ENCODE results near the gene DRD1. TPM values are rescaled to one million over a fixed set of nuclear protein-coding genes. Genes with fewer than 3 reads are reported as not detected.

DRD1 gene
- total RNA-seq, 1 donor from 2014 or later = not detected

GRCh38 chr5:175477440-175477839 lies 33.5 kb upstream of the DRD1 start:
- peaks cover 3% of the 10 kb centered on the region for H3K9me3 Mint-ChIP-seq (ENCODE audit: unreplicated experiment)
- H3K4me1 Mint-ChIP-seq (ENCODE audit: low read depth, unreplicated experiment) = peaks cover 11% of the 10 kb centered on the region
- DNase-seq = no peak
- peaks cover 5% of the 10 kb centered on the region for H3K36me3 Mint-ChIP-seq (ENCODE audit: unreplicated experiment)
- TF ChIP-seq CTCF (IDR thresholded peaks at IDR 0.05; ENCODE audit: partially characterized antibody, unreplicated experiment) = no peak
- H3K27ac Mint-ChIP-seq (ENCODE audit: unreplicated experiment) = no peak overlapping the region
- H3K4me3 Mint-ChIP-seq (ENCODE audit: unreplicated experiment) = peak overlapping the region; percentile 83
- H3K27me3 Mint-ChIP-seq (ENCODE audit: unreplicated experiment) = no peaks in the 10 kb centered on the region

DNA sequence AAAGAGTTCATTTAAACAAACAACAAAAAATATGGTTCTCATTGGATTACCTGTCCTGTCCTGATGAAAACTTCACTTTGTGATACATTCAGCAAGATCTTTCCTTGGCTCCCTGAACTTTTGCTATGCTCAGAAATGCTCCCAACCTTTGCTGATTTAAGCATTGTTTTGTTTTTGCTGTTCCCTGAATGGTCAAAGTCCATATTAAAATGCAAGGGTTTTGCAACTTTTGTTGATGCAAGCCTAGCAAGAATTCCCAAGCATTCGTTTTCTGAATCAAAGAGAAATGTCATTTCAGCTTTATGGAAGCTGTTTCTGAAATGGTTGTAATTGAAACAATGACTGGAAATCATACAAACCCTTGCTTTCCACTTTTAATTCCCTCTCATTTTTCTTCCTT lies 31.3 kb upstream of the DRD1 start:
- Mint-ChIP-seq H3K27ac (ENCODE audit: unreplicated experiment) (no peak overlapping the region), H3K9me3 (ENCODE audit: unreplicated experiment) (peaks cover 5% of the 10 kb centered on the region), H3K4me3 (ENCODE audit: unreplicated experiment) (no peak overlapping the region), H3K4me1 (ENCODE audit: low read depth, unreplicated experiment) (peaks cover 6% of the 10 kb centered on the region), H3K27me3 (ENCODE audit: unreplicated experiment) (no peaks in the 10 kb centered on the region), H3K36me3 (ENCODE audit: unreplicated experiment) (peaks cover 5% of the 10 kb centered on the region)
- TF ChIP-seq CTCF (IDR thresholded peaks at IDR 0.05; ENCODE audit: partially characterized antibody, unreplicated experiment) = no peak
- DNase-seq = no peak

- no peak overlapping the region for H3K27ac Mint-ChIP-seq (ENCODE audit: unreplicated experiment)
- H3K36me3 Mint-ChIP-seq (ENCODE audit: unreplicated experiment) = peaks cover 5% of the 10 kb centered on the region
- no peaks in the 10 kb centered on the region for H3K4me1 Mint-ChIP-seq (ENCODE audit: low read depth, unreplicated experiment)
- no peaks in the 10 kb centered on the region for H3K27me3 Mint-ChIP-seq (ENCODE audit: unreplicated experiment)
- DNase-seq = no peak
- no peak overlapping the region for H3K4me3 Mint-ChIP-seq (ENCODE audit: unreplicated experiment)
- peaks cover 2% of the 10 kb centered on the region for H3K9me3 Mint-ChIP-seq (ENCODE audit: unreplicated experiment)
- no peak for TF ChIP-seq CTCF (IDR thresholded peaks at IDR 0.05; ENCODE audit: partially characterized antibody, unreplicated experiment)
Measured at GRCh38 chr5:175472378-175472777, 28.4 kb upstream of the DRD1 start.

DNA sequence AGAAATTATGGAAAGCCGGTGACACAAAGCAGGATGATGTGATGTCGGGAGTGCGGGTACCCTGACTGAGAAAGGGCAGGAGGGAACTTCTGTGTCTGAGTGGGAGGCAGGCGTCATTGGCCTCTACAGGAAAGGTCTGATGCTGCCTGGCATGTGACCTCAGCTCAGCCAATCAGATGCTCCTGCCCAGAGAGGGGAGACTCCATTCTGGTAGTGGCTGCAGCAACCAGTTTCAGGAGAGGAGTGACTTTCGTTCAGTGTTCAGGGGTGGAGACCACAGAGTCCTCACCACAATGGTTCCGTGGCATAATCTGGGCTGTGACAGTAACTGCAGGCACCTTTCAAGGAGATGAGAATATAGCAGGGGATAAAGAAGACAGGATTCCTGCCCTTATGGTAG lies 27.6 kb upstream of the DRD1 start:
- TF ChIP-seq CTCF (IDR thresholded peaks at IDR 0.05; ENCODE audit: partially characterized antibody, unreplicated experiment) = no peak
- DNase-seq = no peak
- Mint-ChIP-seq H3K4me1 (ENCODE audit: low read depth, unreplicated experiment) (no peaks in the 10 kb centered on the region), H3K36me3 (ENCODE audit: unreplicated experiment) (peaks cover 5% of the 10 kb centered on the region), H3K27me3 (ENCODE audit: unreplicated experiment) (no peaks in the 10 kb centered on the region), H3K27ac (ENCODE audit: unreplicated experiment) (no peak overlapping the region), H3K9me3 (ENCODE audit: unreplicated experiment) (peaks cover 2% of the 10 kb centered on the region), H3K4me3 (ENCODE audit: unreplicated experiment) (no peak overlapping the region)

GRCh38 chr5:175471196-175471595 lies 27.2 kb upstream of the DRD1 start:
- TF ChIP-seq CTCF (IDR thresholded peaks at IDR 0.05; ENCODE audit: partially characterized antibody, unreplicated experiment) = no peak
- Mint-ChIP-seq H3K9me3 (ENCODE audit: unreplicated experiment) (peaks cover 2% of the 10 kb centered on the region), H3K4me3 (ENCODE audit: unreplicated experiment) (no peak overlapping the region), H3K27ac (ENCODE audit: unreplicated experiment) (no peak overlapping the region), H3K4me1 (ENCODE audit: low read depth, unreplicated experiment) (no peaks in the 10 kb centered on the region), H3K27me3 (ENCODE audit: unreplicated experiment) (no peaks in the 10 kb centered on the region), H3K36me3 (ENCODE audit: unreplicated experiment) (peaks cover 5% of the 10 kb centered on the region)
- no peak for DNase-seq
